ENCODE data around the gene FAT1.
A peak's percentile ranks its signal among the peaks of the same experiment; 100 is the strongest.

GRCh38 chr4:186755550-186756519 lies 32.2 kb upstream of the FAT1 start:
- peak in 1 of 3 donors; percentile 65 for TF ChIP-seq CTCF (IDR thresholded peaks at IDR 0.05)
- TF ChIP-seq POLR2A (IDR thresholded peaks at IDR 0.05) = no peak

Data from lower leg skin (tissue), 3 donors.